ENCODE results near the gene NUMA1.

Gene NUMA1

DNA sequence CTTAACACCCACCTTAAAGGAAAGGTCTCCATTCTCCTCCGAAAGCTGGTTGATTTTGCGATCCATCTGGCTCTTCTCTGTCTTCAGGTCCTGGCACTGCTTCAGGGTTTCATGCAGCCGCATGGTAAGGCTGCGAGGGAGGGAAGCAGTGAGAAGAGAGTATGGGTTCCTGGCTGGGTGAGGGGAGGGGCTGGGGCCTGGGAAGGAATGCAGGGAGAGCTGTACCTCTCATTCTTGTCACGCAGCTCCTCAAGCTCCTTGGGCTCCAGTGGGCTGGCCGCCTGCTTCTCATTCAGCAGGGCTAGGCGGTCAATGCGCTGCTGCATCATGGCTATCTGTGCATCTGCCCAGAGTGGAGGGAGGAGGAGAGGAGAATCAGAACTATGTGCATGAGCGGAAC, 62.2 kb downstream of the NUMA1 start:
- DNase-seq (ENCODE audit: low read depth), result no peak

DNA sequence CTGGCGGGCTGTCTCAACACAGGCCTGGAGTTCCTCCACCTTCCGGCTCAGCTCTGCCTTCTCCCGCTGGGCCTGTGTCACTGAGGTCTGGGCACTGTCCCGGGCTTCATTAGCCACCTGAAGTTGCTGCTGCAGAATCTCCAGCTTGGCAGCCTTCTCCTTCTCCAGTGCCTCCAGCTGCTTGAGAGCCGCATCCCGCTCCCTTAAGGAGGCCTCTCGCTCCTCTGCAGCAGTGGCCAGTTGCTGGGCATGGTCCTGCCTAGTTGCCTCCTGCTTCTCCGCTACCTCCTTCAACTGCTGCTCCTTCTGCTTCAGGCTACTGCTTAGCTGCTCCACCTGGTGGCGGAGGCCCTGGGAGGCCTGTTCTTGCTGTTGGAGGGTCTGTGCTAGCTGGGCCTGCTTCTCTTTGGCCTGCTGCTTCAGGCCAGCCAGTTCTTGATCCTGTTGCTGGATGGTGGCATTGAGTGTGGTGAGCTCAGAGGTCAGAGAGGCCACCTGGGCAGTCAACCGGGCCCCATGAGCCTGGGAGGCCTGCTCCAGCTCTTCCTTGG, 64.8 kb downstream of the NUMA1 start:
- DNase-seq (ENCODE audit: low read depth), result no peak

DNA sequence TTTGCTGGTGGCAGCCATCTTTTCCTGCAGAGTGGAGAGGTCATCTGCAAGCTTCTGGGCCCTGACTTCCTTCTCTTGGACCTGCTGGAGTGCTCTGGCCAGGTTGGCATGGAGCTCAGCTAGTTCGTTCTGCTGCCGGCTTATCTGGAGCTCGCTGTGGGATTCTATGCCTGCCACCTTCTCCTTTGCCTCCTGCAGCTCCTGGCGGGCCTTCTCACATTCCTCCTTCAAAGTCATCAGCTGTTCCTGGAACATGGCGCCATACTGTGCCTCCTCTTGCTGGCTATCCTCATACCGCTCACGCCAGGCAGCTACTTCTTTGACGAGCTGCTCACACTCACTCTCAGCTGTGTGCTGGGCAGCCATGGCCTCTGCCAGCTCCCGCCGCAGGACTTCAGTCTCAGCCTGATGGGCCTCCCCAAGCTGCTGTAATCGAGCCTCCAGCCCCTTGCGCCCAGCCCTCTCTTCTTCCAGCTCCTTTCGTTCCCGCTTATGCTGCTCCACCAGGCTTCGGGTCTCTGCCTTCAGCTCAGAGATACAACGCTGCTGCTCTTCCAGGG, 65.5 kb downstream of the NUMA1 start:
- no peak for DNase-seq (ENCODE audit: low read depth)

DNA sequence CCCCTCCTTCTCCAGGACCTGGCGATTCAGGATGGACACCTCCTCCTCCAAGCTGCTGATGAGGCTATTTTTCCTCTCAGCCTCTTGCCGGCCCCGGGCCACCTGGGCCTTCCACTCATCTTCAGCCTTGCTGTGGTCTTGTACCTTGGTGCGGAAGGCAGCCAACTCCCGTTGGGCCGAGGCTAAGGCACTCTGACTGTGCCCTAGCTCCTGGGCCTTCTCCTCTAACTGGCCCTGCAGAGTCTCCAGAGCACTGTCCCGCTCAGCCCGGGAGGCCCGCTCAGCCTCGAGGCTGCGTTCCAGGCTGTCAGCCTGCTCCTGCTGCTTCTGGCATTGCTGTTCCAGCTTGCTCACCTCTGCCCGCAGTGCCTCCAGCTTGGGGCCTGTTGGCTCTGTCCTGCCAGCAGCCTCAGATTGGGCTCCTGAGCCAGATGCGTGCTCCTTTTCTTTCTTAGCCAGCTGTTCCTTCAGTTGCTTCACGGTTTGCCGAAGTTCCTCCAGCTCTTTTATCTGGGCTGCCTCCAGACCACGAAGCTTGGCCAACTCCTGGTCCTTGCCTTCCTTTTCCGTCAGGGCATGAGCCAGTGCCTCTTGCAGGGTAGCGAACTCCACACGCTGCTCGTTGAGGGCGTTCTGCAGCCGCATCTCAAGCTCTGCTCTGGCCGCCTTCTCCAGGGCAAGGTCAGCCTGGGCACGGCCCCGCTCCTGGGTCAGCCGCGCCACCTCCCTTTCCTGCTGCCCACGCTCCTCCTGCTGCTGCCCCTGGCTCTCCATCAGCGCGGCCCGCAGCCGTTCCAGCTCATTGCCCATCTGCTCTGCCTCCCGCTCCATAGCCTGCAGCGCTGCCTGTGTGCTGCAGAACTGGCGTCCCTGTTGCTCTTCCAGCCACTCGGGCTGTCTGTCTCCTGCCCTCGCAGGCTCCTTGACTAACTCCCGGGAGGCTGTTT, 66.3 kb downstream of the NUMA1 start:
- DNase-seq (ENCODE audit: low read depth), result no peak

GRCh38 chr11:72012897-72013721, 67.2 kb downstream of the NUMA1 start:
- no peak for DNase-seq (ENCODE audit: low read depth)

- no peak for DNase-seq (ENCODE audit: low read depth)
Observed at GRCh38 chr11:72012091-72012630, 68.2 kb downstream of the NUMA1 start.

- no peak for DNase-seq (ENCODE audit: low read depth)
Observed at GRCh38 chr11:72010529-72011233, 69.7 kb downstream of the NUMA1 start.

- DNase-seq (ENCODE audit: low read depth), result no peak
Observed at GRCh38 chr11:72009156-72009555, 71.2 kb downstream of the NUMA1 start.

GRCh38 chr11:72008728-72009127, 71.6 kb downstream of the NUMA1 start:
- no peak for DNase-seq (ENCODE audit: low read depth)

- no peak for DNase-seq (ENCODE audit: low read depth)
Observed at GRCh38 chr11:72007587-72007986, 72.8 kb downstream of the NUMA1 start.

DNA sequence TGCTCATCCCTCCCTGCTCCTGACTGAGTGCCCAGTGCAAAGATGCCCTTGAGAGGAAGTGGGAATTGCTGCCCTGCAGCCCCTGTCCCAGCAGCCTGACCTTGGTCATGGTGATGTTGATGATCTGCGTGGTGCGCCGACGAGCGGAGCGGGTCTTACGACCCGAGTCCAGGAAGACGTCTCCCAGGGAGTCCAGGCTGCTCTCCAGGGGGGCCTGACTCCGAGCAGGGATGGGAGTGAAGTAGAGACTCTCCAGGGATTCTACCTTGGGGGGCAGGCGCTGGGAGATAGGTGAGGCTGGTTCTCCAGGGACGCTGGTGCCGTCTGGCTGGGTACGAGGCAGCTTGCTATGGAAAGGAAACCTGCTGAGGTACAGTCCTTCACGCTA, 73.3 kb downstream of the NUMA1 start:
- DNase-seq (ENCODE audit: low read depth), result no peak

DNA sequence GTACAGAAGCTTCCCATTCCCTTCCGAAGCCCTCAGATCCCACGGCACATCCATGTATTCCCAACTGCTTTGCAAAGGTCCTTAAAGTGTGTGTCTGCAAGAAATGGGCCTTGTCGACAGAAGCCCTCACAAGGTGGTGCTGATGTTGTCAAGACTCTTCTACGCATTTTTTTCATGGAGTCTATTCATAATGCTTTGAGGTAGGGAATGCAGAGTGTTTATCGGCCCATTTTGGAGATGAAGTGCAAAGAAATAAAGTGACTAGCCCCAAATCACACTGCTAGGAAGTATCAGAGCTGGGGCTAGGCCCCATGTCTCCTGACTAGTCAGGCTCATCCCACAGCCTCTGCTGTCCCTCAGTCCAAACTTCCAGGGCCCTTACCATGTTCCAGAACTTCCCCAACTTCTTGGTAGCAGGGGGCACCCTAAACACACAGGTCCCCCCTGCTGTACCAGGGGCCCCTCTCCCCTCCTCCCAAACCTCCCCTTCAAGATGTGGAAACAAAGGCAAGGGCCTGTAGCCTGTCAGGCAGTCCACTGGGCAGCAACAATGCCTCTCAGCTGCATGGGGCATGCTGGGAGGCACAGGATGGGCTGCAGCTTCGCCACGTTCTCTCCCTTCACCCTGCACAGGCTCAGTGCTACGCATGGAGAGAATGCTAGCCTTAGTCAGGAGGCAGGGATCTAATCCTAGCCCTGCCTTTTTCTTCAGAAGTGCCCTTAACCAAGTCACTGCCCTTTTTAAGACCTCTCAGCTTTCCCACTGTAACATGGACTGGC, 73.8 kb downstream of the NUMA1 start:
- DNase-seq (ENCODE audit: low read depth), result no peak

- no peak for DNase-seq (ENCODE audit: low read depth)
Observed at GRCh38 chr11:72005347-72006260, 74.7 kb downstream of the NUMA1 start.

GRCh38 chr11:72004515-72005346, 75.6 kb downstream of the NUMA1 start:
- no peak for DNase-seq (ENCODE audit: low read depth)

DNA sequence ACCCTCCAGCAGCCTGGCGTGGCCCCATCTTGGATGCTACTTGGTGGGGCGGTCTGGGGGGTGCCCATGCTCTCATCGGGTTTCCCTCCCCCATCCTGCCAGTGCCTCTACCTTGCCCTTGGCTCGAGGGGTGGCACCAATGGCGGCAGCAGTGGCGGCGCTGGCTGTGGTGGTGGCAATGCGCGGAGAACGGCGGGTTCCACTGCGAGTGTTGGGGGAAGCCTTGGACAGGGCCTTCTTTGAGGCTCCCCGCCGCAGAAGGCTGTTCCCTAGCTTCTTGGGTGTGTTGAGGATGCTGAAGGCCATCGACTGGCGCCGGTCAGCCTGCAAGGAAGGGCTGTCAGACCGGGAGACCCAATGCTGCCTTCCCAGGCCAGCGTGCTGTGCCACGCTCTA, 76.6 kb downstream of the NUMA1 start:
- no peak for DNase-seq (ENCODE audit: low read depth)

GRCh38 chr11:72002841-72003775, 77.2 kb downstream of the NUMA1 start:
- no peak for DNase-seq (ENCODE audit: low read depth)

DNA sequence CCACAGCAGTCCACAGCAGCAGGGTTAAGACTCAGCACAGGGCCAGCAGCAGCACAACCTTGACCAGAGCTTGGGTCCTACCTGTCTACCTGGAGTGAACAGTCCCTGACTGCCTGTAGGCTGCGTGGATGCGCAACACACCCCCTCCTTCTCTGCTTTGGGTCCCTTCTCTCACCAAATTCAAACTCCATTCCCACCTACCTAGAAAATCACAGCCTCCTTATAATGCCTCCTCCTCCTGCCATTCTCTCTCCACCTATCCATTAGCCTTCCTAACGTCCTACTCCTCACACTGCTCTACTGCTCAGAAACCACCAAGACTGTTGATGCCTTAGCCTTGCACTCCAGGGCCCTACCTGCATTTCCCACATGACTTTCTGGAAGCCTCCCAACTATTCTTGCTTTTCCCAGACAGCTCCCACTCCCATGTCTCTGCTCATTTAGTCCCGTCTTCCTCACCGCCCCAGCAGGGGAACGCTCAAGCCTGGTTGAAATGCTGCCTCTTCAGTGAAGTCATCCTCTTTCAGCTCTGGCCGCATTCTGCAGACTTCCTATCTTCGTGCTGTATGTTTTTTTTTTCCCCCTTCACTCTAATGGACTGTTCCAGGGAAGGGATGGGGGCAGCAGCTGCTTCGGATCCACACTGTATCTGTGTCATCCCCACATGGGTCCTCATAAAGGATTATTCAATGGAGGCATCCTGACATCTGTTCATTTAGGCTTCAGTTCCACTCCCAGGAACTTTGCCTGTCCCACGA, 78.3 kb downstream of the NUMA1 start:
- no peak for DNase-seq (ENCODE audit: low read depth)
